Measurements from ENCODE around the gene CAPRIN2.

GRCh38 chr12:30748147-30748546 lies 6.6 kb downstream of the CAPRIN2 start:
- TF ChIP-seq CTCF (IDR thresholded peaks at IDR 0.05) (no peak), POLR2A (IDR thresholded peaks at IDR 0.05) (no peak)
